ENCODE measurements around the gene ADGRD1. TPM values are rescaled to one million over a fixed set of nuclear protein-coding genes. Genes with fewer than 3 reads are reported as not detected.
A peak's percentile ranks its signal among the peaks of the same experiment; 100 is the strongest.
"Not testable (repeated sequence)": the region's sequence is repeated elsewhere in the genome, so short reads cannot be mapped to it uniquely, and the experiment has no call there.

The ADGRD1 gene
- total RNA-seq, 3 donors from 2014 or later: 0.45 TPM; not detected in 2

GRCh38 chr12:131111446-131111845 is 157.7 kb downstream of the ADGRD1 start:
- Mint-ChIP-seq H3K9me3 (no peaks in the 10 kb centered on the region), H3K27me3 (ENCODE audit: low read depth) (peaks cover 11% of the 10 kb centered on the region), H3K36me3 (ENCODE audit: insufficient read depth) (no peaks in the 10 kb centered on the region), H3K4me1 (ENCODE audit: low read depth) (no peaks in the 10 kb centered on the region), H3K4me3 (no peak overlapping the region)
- no peak for ATAC-seq
- DNase-seq: no peak

- H3K4me1 Mint-ChIP-seq (ENCODE audit: low read depth): no peaks in the 10 kb centered on the region
- H3K27me3 Mint-ChIP-seq (ENCODE audit: low read depth): peaks cover 11% of the 10 kb centered on the region
- DNase-seq (no peak), ATAC-seq (peak; percentile 30 to 58)
- H3K9me3 Mint-ChIP-seq: no peaks in the 10 kb centered on the region
- H3K36me3 Mint-ChIP-seq (ENCODE audit: insufficient read depth): no peaks in the 10 kb centered on the region
- H3K4me3 Mint-ChIP-seq: no peak overlapping the region
Measured at GRCh38 chr12:131112021-131112420, 158.3 kb downstream of the ADGRD1 start.

- Mint-ChIP-seq H3K4me1 (ENCODE audit: low read depth) (no peaks in the 10 kb centered on the region), H3K4me3 (no peak overlapping the region), H3K9me3 (no peaks in the 10 kb centered on the region), H3K36me3 (ENCODE audit: insufficient read depth) (no peaks in the 10 kb centered on the region), H3K27me3 (ENCODE audit: low read depth) (peaks cover 13% of the 10 kb centered on the region)
- DNase-seq: no peak
- ATAC-seq: no peak
Measured at GRCh38 chr12:131112700-131113290, 159.1 kb downstream of the ADGRD1 start.

- peaks cover 11% of the 10 kb centered on the region for H3K27me3 Mint-ChIP-seq (ENCODE audit: low read depth)
- H3K36me3 Mint-ChIP-seq (ENCODE audit: insufficient read depth): no peaks in the 10 kb centered on the region
- ATAC-seq: no peak
- H3K9me3 Mint-ChIP-seq: no peaks in the 10 kb centered on the region
- DNase-seq: no peak
- H3K4me1 Mint-ChIP-seq (ENCODE audit: low read depth): no peaks in the 10 kb centered on the region
- H3K4me3 Mint-ChIP-seq: no peak overlapping the region
Measured at GRCh38 chr12:131113568-131114270, 160.0 kb downstream of the ADGRD1 start.

- no peak for ATAC-seq
- Mint-ChIP-seq H3K27me3 (ENCODE audit: low read depth) (peaks cover 11% of the 10 kb centered on the region), H3K36me3 (ENCODE audit: insufficient read depth) (no peaks in the 10 kb centered on the region), H3K4me1 (ENCODE audit: low read depth) (no peaks in the 10 kb centered on the region), H3K9me3 (no peaks in the 10 kb centered on the region), H3K4me3 (no peak overlapping the region)
- DNase-seq: no peak
Measured at GRCh38 chr12:131114271-131114670, 160.6 kb downstream of the ADGRD1 start.

GRCh38 chr12:131114942-131115584 is 161.4 kb downstream of the ADGRD1 start:
- Mint-ChIP-seq H3K9me3 (no peaks in the 10 kb centered on the region), H3K4me3 (no peak overlapping the region), H3K36me3 (ENCODE audit: insufficient read depth) (no peaks in the 10 kb centered on the region), H3K27me3 (ENCODE audit: low read depth) (peaks cover 11% of the 10 kb centered on the region), H3K4me1 (ENCODE audit: low read depth) (no peaks in the 10 kb centered on the region)
- DNase-seq (no peak), ATAC-seq (no peak)

GRCh38 chr12:131115766-131116467 is 162.2 kb downstream of the ADGRD1 start:
- H3K4me1 Mint-ChIP-seq (ENCODE audit: low read depth): no peaks in the 10 kb centered on the region
- H3K9me3 Mint-ChIP-seq: no peaks in the 10 kb centered on the region
- no peak overlapping the region for H3K4me3 Mint-ChIP-seq
- no peaks in the 10 kb centered on the region for H3K36me3 Mint-ChIP-seq (ENCODE audit: insufficient read depth)
- DNase-seq (no peak), ATAC-seq (no peak)
- peaks cover 11% of the 10 kb centered on the region for H3K27me3 Mint-ChIP-seq (ENCODE audit: low read depth)

GRCh38 chr12:131116468-131117117 is 162.9 kb downstream of the ADGRD1 start:
- H3K4me1 Mint-ChIP-seq (ENCODE audit: low read depth): no peaks in the 10 kb centered on the region
- DNase-seq (no peak), ATAC-seq (no peak)
- H3K4me3 Mint-ChIP-seq: no peak overlapping the region
- H3K9me3 Mint-ChIP-seq: no peaks in the 10 kb centered on the region
- peaks cover 11% of the 10 kb centered on the region for H3K27me3 Mint-ChIP-seq (ENCODE audit: low read depth)
- no peaks in the 10 kb centered on the region for H3K36me3 Mint-ChIP-seq (ENCODE audit: insufficient read depth)

GRCh38 chr12:131117438-131118245 is 163.9 kb downstream of the ADGRD1 start:
- DNase-seq (no peak), ATAC-seq (no peak)

GRCh38 chr12:131118371-131118770 is 164.7 kb downstream of the ADGRD1 start:
- Mint-ChIP-seq H3K9me3 (no peaks in the 10 kb centered on the region), H3K27me3 (ENCODE audit: low read depth) (peaks cover 11% of the 10 kb centered on the region), H3K36me3 (ENCODE audit: insufficient read depth) (no peaks in the 10 kb centered on the region), H3K4me3 (no peak overlapping the region), H3K4me1 (ENCODE audit: low read depth) (no peaks in the 10 kb centered on the region)
- DNase-seq (no peak), ATAC-seq (no peak)

More at GRCh38 chr12:131117438-131118245, 163.9 kb downstream of the ADGRD1 start:
- Mint-ChIP-seq H3K4me3 (no peak overlapping the region), H3K36me3 (ENCODE audit: insufficient read depth) (no peaks in the 10 kb centered on the region), H3K9me3 (no peaks in the 10 kb centered on the region), H3K27me3 (ENCODE audit: low read depth) (peaks cover 11% of the 10 kb centered on the region), H3K4me1 (ENCODE audit: low read depth) (no peaks in the 10 kb centered on the region)

GRCh38 chr12:131119345-131119744 is 165.6 kb downstream of the ADGRD1 start:
- not testable (repeated sequence) for DNase-seq; H3K36me3 Mint-ChIP-seq (ENCODE audit: insufficient read depth); H3K4me3 Mint-ChIP-seq; ATAC-seq; H3K4me1 Mint-ChIP-seq (ENCODE audit: low read depth); H3K9me3 Mint-ChIP-seq
- peaks cover 11% of the 10 kb centered on the region for H3K27me3 Mint-ChIP-seq (ENCODE audit: low read depth)

- H3K9me3 Mint-ChIP-seq: no peaks in the 10 kb centered on the region
- H3K36me3 Mint-ChIP-seq (ENCODE audit: insufficient read depth): no peaks in the 10 kb centered on the region
- ATAC-seq (no peak), DNase-seq (no peak)
- H3K4me3 Mint-ChIP-seq: no peak overlapping the region
- H3K4me1 Mint-ChIP-seq (ENCODE audit: low read depth): no peaks in the 10 kb centered on the region
- peaks cover 11% of the 10 kb centered on the region for H3K27me3 Mint-ChIP-seq (ENCODE audit: low read depth)
Measured at GRCh38 chr12:131119936-131120335, 166.2 kb downstream of the ADGRD1 start.

GRCh38 chr12:131120831-131121271 is 167.1 kb downstream of the ADGRD1 start:
- DNase-seq (no peak), ATAC-seq (no peak)
- H3K36me3 Mint-ChIP-seq (ENCODE audit: insufficient read depth): no peaks in the 10 kb centered on the region
- H3K9me3 Mint-ChIP-seq: no peaks in the 10 kb centered on the region
- no peaks in the 10 kb centered on the region for H3K4me1 Mint-ChIP-seq (ENCODE audit: low read depth)
- H3K4me3 Mint-ChIP-seq: no peak overlapping the region
- H3K27me3 Mint-ChIP-seq (ENCODE audit: low read depth): peaks cover 3% of the 10 kb centered on the region

Data from activated T-cell treated with anti-CD3 and anti-CD28 coated beads, Interleukin-2, amount 50 U/mL, for 4 hours (primary cell).